SJSA1 (cell line): ENCODE data around the gene NELL1. TPM values are rescaled to one million over a fixed set of nuclear protein-coding genes. Genes with fewer than 3 reads are reported as not detected.

Experiments used
- DNase-seq, 2 experiments: peaks; one replicate each; pipeline ENCODE4 v3.0.0-alpha.2; 2015 to 2020; ENCODE audit warnings: low spot score in 2 of 2, low read depth in 1 of 2
- H3K27ac ChIP-seq: fragments of 250-450 bp; sonication (Bioruptor Pico); 2 replicates; pipeline ENCODE4 v1.5.1; 2020; ENCODE audit warnings: mild to moderate bottlenecking, moderate library complexity
- H3K27me3 ChIP-seq: fragments of 250-450 bp; sonication (Bioruptor Pico); replicated peaks from 2 replicates; pipeline ENCODE4 v1.5.1; 2020; ENCODE audit warnings: mild to moderate bottlenecking, moderate library complexity
- H3K36me3 ChIP-seq: fragments of 250-450 bp; sonication (Bioruptor Pico); 2 replicates; pipeline ENCODE4 v1.5.1; 2020; ENCODE audit warnings: mild to moderate bottlenecking
- H3K4me1 ChIP-seq: fragments of 250-450 bp; sonication (Bioruptor Pico); replicated peaks from 2 replicates; pipeline ENCODE4 v1.6.1; 2021; ENCODE audit warnings: mild to moderate bottlenecking
- H3K4me3 ChIP-seq: fragments of 250-450 bp; sonication (Bioruptor Pico); 2 replicates; pipeline ENCODE4 v1.5.1; 2020; ENCODE audit warnings: mild to moderate bottlenecking
- H3K9me3 ChIP-seq: fragments of 250-450 bp; sonication (Bioruptor Pico); replicated peaks from 2 replicates; pipeline ENCODE4 v1.5.1; 2020; ENCODE audit warnings: mild to moderate bottlenecking
- total RNA-seq: library from RNA; depleted of rRNA; stranded (reverse); fragments of >200 nt; shearing (Covaris generic); gene quantifications from 2 replicates; pipeline ENCODE4 v1.2.3, GENCODE V29; 2014

The NELL1 gene
- total RNA-seq, 1 experiment from 2014 or later = not detected

- Histone ChIP-seq H3K9me3 (no peaks in the 10 kb centered on the region; the same call in 1 of the 2 replicates), H3K4me1 (no peaks in the 10 kb centered on the region)
- DNase-seq = no peak
Observed at GRCh38 chr11:21316591-21316990, 647.2 kb downstream of the NELL1 start.

GRCh38 chr11:21321072-21321471, 651.7 kb downstream of the NELL1 start:
- Histone ChIP-seq H3K36me3 (no peaks in the 10 kb centered on the region), H3K9me3 (no peaks in the 10 kb centered on the region; the same call in none of the 2 replicates), H3K27me3 (no peaks in the 10 kb centered on the region), H3K4me1 (no peaks in the 10 kb centered on the region), H3K27ac (no peak overlapping the region), H3K4me3 (no peak overlapping the region)
- no peak for DNase-seq

More at GRCh38 chr11:21316591-21316990, 647.2 kb downstream of the NELL1 start:
- Histone ChIP-seq H3K36me3 (no peaks in the 10 kb centered on the region), H3K4me3 (no peak overlapping the region), H3K27ac (no peak overlapping the region), H3K27me3 (no peaks in the 10 kb centered on the region)

- no peak overlapping the region for H3K27ac ChIP-seq
Observed at GRCh38 chr11:21321530-21321929, 652.1 kb downstream of the NELL1 start.

GRCh38 chr11:21323617-21324016, 654.2 kb downstream of the NELL1 start:
- Histone ChIP-seq H3K27ac (no peak overlapping the region), H3K27me3 (no peaks in the 10 kb centered on the region), H3K9me3 (no peaks in the 10 kb centered on the region; the same call in none of the 2 replicates), H3K4me3 (no peak overlapping the region), H3K4me1 (no peaks in the 10 kb centered on the region), H3K36me3 (no peaks in the 10 kb centered on the region)
- no peak for DNase-seq

More at GRCh38 chr11:21321530-21321929, 652.1 kb downstream of the NELL1 start:
- H3K9me3 ChIP-seq = no peaks in the 10 kb centered on the region; the same call in none of the 2 replicates
- H3K4me1 ChIP-seq = no peaks in the 10 kb centered on the region
- no peaks in the 10 kb centered on the region for H3K27me3 ChIP-seq
- H3K4me3 ChIP-seq = no peak overlapping the region
- no peak for DNase-seq
- H3K36me3 ChIP-seq = no peaks in the 10 kb centered on the region

GRCh38 chr11:21343204-21343603, 673.8 kb downstream of the NELL1 start:
- Histone ChIP-seq H3K36me3 (no peaks in the 10 kb centered on the region), H3K9me3 (peaks cover 5% of the 10 kb centered on the region; the same call in 1 of the 2 replicates), H3K27me3 (no peaks in the 10 kb centered on the region), H3K27ac (no peak overlapping the region), H3K4me3 (no peak overlapping the region), H3K4me1 (no peaks in the 10 kb centered on the region)
- no peak for DNase-seq

GRCh38 chr11:21346361-21346760, 677.0 kb downstream of the NELL1 start:
- no peak overlapping the region for H3K4me3 ChIP-seq
- H3K9me3 ChIP-seq = peaks cover 5% of the 10 kb centered on the region; the same call in 1 of the 2 replicates
- no peak for DNase-seq
- no peaks in the 10 kb centered on the region for H3K27me3 ChIP-seq
- no peaks in the 10 kb centered on the region for H3K36me3 ChIP-seq
- H3K4me1 ChIP-seq = no peaks in the 10 kb centered on the region
- no peak overlapping the region for H3K27ac ChIP-seq

GRCh38 chr11:21350613-21351012, 681.2 kb downstream of the NELL1 start:
- H3K36me3 ChIP-seq = no peaks in the 10 kb centered on the region
- no peak overlapping the region for H3K27ac ChIP-seq
- H3K27me3 ChIP-seq = no peaks in the 10 kb centered on the region; the same call in 1 of the 2 replicates
- H3K4me1 ChIP-seq = no peaks in the 10 kb centered on the region
- DNase-seq = no peak
- H3K9me3 ChIP-seq = peaks cover 5% of the 10 kb centered on the region; the same call in 1 of the 2 replicates
- H3K4me3 ChIP-seq = no peak overlapping the region

GRCh38 chr11:21353425-21353824, 684.0 kb downstream of the NELL1 start:
- Histone ChIP-seq H3K9me3 (no peaks in the 10 kb centered on the region), H3K27ac (no peak overlapping the region), H3K4me1 (no peaks in the 10 kb centered on the region), H3K27me3 (no peaks in the 10 kb centered on the region; the same call in 1 of the 2 replicates), H3K36me3 (no peaks in the 10 kb centered on the region), H3K4me3 (no peak overlapping the region)
- no peak for DNase-seq

- Histone ChIP-seq H3K4me3 (no peak overlapping the region), H3K9me3 (0 out of 2 replicates have a peak, but pooled peaks cover 6% of the 10 kb centered on the region), H3K4me1 (no peaks in the 10 kb centered on the region), H3K27me3 (no peaks in the 10 kb centered on the region), H3K27ac (no peak overlapping the region), H3K36me3 (no peaks in the 10 kb centered on the region)
- no peak for DNase-seq
Observed at GRCh38 chr11:21364866-21365624, 695.7 kb downstream of the NELL1 start.

- no peak overlapping the region for H3K4me3 ChIP-seq
- no peak for DNase-seq
- no peaks in the 10 kb centered on the region for H3K36me3 ChIP-seq
- H3K9me3 ChIP-seq = 0 out of 2 replicates have a peak, but pooled peaks cover under 1% of the 10 kb centered on the region
- H3K27ac ChIP-seq = no peak overlapping the region
- no peaks in the 10 kb centered on the region for H3K4me1 ChIP-seq
- H3K27me3 ChIP-seq = no peaks in the 10 kb centered on the region
Observed at GRCh38 chr11:21369947-21370346, 700.6 kb downstream of the NELL1 start.

GRCh38 chr11:21371044-21371443, 701.7 kb downstream of the NELL1 start:
- DNase-seq = no peak
- Histone ChIP-seq H3K27me3 (no peaks in the 10 kb centered on the region), H3K27ac (no peak overlapping the region), H3K36me3 (no peaks in the 10 kb centered on the region), H3K4me3 (no peak overlapping the region), H3K4me1 (no peaks in the 10 kb centered on the region), H3K9me3 (no peaks in the 10 kb centered on the region)

GRCh38 chr11:21372672-21373071, 703.3 kb downstream of the NELL1 start:
- Histone ChIP-seq H3K9me3 (no peaks in the 10 kb centered on the region), H3K27ac (no peak overlapping the region), H3K36me3 (no peaks in the 10 kb centered on the region), H3K4me3 (no peak overlapping the region), H3K4me1 (no peaks in the 10 kb centered on the region), H3K27me3 (no peaks in the 10 kb centered on the region)
- DNase-seq = no peak

GRCh38 chr11:21374376-21374775, 705.0 kb downstream of the NELL1 start:
- H3K4me1 ChIP-seq = no peaks in the 10 kb centered on the region
- no peak for DNase-seq
- H3K27ac ChIP-seq = no peak overlapping the region
- H3K4me3 ChIP-seq = no peak overlapping the region
- H3K9me3 ChIP-seq = no peaks in the 10 kb centered on the region
- no peaks in the 10 kb centered on the region for H3K27me3 ChIP-seq
- no peaks in the 10 kb centered on the region for H3K36me3 ChIP-seq

- no peaks in the 10 kb centered on the region; the same call in 1 of the 2 replicates for H3K9me3 ChIP-seq
- H3K27ac ChIP-seq = no peak overlapping the region
- H3K4me3 ChIP-seq = no peak overlapping the region
- no peaks in the 10 kb centered on the region for H3K36me3 ChIP-seq
- no peaks in the 10 kb centered on the region for H3K4me1 ChIP-seq
- no peaks in the 10 kb centered on the region for H3K27me3 ChIP-seq
- DNase-seq = no peak
Observed at GRCh38 chr11:21385669-21386440, 716.5 kb downstream of the NELL1 start.
